PC-3 (cell line): ENCODE data around the gene TPPP.

Source experiments
- EZH2 ChIP-seq: fragments of 300-600 bp; sonication (generic); IDR thresholded peaks from one replicate; pipeline ENCODE4 v1.6.1; 2017; ENCODE audit warnings: antibody characterized with exemption, mild to moderate bottlenecking, low read length; ENCODE audit not compliant: unreplicated experiment
- EZH2phosphoT487 ChIP-seq: fragments of 300-600 bp; sonication (generic); IDR thresholded peaks from 2 replicates; pipeline ENCODE4 v1.6.1; 2018; ENCODE audit warnings: mild to moderate bottlenecking, antibody characterized with exemption, low read length, borderline replicate concordance
- TF ChIP-seq, protein P1 (sequence below): fragments of 300-600 bp; sonication (generic); conservative IDR thresholded peaks from 2 replicates; pipeline ENCODE4 v1.5.1; 2017; ENCODE audit warnings: antibody characterized with exemption, low read depth, mild to moderate bottlenecking, low read length

DNA sequence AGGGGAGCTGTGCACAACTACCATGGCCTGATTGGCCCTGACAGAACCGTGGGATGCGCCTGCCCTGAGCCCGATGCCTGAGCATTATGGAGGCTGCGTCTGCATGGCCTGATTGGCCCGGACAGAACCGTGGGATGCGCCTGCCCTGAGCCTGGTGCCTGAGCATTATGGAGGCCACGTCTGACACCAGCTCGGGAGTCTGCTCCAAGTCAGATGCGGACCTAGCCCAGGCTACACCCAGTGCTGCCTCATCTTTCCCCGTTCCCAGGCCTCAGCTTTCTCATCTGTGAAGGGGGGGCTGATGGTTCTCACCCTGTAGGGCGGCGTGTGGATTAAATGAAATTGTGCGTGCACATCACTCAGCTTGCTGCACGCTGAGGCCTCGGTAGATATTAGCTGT is 73.7 kb downstream of the TPPP start:
- TF ChIP-seq, protein P1, sequence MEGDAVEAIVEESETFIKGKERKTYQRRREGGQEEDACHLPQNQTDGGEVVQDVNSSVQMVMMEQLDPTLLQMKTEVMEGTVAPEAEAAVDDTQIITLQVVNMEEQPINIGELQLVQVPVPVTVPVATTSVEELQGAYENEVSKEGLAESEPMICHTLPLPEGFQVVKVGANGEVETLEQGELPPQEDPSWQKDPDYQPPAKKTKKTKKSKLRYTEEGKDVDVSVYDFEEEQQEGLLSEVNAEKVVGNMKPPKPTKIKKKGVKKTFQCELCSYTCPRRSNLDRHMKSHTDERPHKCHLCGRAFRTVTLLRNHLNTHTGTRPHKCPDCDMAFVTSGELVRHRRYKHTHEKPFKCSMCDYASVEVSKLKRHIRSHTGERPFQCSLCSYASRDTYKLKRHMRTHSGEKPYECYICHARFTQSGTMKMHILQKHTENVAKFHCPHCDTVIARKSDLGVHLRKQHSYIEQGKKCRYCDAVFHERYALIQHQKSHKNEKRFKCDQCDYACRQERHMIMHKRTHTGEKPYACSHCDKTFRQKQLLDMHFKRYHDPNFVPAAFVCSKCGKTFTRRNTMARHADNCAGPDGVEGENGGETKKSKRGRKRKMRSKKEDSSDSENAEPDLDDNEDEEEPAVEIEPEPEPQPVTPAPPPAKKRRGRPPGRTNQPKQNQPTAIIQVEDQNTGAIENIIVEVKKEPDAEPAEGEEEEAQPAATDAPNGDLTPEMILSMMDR = no peak
- TF ChIP-seq EZH2 (no peak), EZH2phosphoT487 (no peak)
